ENCODE measurements around the gene LGR4.

DNA sequence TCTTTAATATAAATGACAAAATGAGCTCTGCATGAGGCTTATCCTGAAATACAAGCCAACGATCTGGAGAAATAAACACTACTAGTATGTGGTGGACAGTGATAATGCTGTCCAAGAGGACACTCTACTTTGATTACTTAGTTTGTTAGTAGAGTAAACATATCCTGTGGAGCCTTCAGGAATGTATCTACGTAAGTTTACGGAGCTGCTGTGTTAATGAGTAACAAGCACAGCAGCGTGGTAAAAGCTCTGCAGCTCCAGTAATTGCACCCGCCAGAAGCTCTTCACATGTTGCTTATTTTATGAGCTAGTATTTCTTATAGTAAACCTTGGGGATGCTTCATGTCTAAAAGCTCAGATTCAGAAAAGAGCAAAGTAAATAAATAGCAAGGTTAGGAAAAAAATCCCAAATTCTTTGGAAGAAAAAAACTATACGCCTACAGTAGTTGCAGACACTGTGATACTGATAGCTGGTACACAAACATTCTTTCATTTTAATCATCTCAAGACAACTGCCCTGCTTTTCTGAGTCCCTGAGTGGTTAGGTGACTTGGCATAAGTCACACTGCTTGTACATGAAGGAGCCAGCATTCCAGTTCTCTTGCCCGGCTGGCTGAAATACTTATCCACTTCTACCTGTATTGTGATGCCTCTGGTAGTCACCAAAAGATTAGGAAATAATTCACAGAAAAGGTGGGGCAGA lies 76.9 kb downstream of the LGR4 start:
- peak; percentile 40; the same call in 1 of the 2 replicates for TF ChIP-seq FOXK2 (IDR thresholded peaks at IDR 0.05)
- no peak for TF ChIP-seq ZNF460 (CRISPR knock-in tag; IDR thresholded peaks at IDR 0.05; ENCODE audit: borderline replicate concordance)
- TF ChIP-seq POLR2A (IDR thresholded peaks at IDR 0.05; ENCODE audit: insufficient read depth in 1 of 2, low read depth in 2 of 2, low read length in 2 of 2): no peak
- TF ChIP-seq ZFX (CRISPR knock-in tag; IDR thresholded peaks at IDR 0.05; ENCODE audit: low read depth): 0 out of 2 replicates have a peak, but pooled peaks have one; percentile 17
- no peak for TF ChIP-seq CTCF (CRISPR knock-in tag; IDR thresholded peaks at IDR 0.05)

Data from HepG2 (cell line).